Measurements from ENCODE around the gene EBNA1BP2.

DNA sequence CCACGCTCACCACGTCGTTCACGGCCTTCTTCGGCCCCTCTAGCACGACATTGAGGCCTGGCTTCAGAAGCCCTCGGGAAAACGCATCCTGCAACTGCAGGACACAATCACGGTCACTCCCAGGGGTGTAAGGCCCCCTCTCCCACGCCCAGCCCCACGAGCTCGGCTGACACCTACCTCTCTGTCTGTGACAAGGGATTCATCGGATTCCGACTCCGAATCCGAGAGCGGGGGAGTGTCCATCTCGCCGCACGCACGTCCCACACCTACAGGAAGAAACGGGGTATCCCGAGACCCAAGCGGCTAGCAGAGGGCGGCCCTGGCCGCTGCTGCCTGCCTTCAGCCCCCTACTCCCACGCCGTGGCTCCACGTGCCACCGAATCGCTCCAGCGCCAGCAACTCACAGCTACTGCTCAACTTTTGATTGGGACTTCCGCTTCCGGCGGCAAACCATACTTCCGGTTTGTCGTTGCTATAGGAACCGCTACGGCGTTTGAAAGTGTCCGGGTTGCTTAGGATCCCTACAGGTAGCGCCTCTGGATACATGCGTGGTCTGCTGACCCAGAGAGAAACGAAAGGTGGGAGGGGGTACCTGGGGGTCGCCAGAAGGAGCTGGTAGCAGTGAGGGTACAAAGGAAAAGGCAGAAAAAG lies at the start of gene EBNA1BP2, which contains the start of gene CFAP57:
- TF ChIP-seq POLR2A (IDR thresholded peaks at IDR 0.05; ENCODE audit: low read depth, low read length) (peak; percentile 78), FOS (IDR thresholded peaks at IDR 0.05; ENCODE audit: low read depth, low read length) (0 out of 2 replicates have a peak, but pooled peaks have one; percentile 3), MXI1 (IDR thresholded peaks at IDR 0.05; ENCODE audit: borderline replicate concordance, low read depth, low read length) (peak; percentile 100), RCOR1 (IDR thresholded peaks at IDR 0.05; ENCODE audit: insufficient replicate concordance, low read length) (no peak), RAD21 (IDR thresholded peaks at IDR 0.05; ENCODE audit: low read length) (0 out of 2 replicates have a peak, but pooled peaks have one; percentile 1), SMC3 (IDR thresholded peaks at IDR 0.05; ENCODE audit: low read depth, low read length) (no peak)
- TF ChIP-seq, protein P1, sequence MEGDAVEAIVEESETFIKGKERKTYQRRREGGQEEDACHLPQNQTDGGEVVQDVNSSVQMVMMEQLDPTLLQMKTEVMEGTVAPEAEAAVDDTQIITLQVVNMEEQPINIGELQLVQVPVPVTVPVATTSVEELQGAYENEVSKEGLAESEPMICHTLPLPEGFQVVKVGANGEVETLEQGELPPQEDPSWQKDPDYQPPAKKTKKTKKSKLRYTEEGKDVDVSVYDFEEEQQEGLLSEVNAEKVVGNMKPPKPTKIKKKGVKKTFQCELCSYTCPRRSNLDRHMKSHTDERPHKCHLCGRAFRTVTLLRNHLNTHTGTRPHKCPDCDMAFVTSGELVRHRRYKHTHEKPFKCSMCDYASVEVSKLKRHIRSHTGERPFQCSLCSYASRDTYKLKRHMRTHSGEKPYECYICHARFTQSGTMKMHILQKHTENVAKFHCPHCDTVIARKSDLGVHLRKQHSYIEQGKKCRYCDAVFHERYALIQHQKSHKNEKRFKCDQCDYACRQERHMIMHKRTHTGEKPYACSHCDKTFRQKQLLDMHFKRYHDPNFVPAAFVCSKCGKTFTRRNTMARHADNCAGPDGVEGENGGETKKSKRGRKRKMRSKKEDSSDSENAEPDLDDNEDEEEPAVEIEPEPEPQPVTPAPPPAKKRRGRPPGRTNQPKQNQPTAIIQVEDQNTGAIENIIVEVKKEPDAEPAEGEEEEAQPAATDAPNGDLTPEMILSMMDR (conservative IDR thresholded peaks at IDR 0.05; ENCODE audit: low read depth, low read length), result no peak

All from IMR-90 (cell line).